GM15510 (cell line): ENCODE results near the gene SYVN1.

Experiments used
- POLR2A ChIP-seq: IDR thresholded peaks from 3 replicates; pipeline ENCODE4 v1.6.1; 2011; ENCODE audit warnings: borderline replicate concordance; ENCODE audit not compliant: insufficient read length; ENCODE audit errors: extremely low read depth

The SYVN1 gene

GRCh38 chr11:65124480-65125196 is 9.7 kb downstream of the SYVN1 start:
- no peak for TF ChIP-seq POLR2A

GRCh38 chr11:65121865-65122696 is 12.2 kb downstream of the SYVN1 start, which contains the start of the genes FAU and MRPL49:
FAU (minus strand) TSS chr11:65122134; CDS start chr11:65121813, 321 bp downstream.
MRPL49 (plus strand) TSS chr11:65122321; CDS start chr11:65122347, 26 bp downstream.
- peak; percentile 94 for TF ChIP-seq POLR2A

GRCh38 chr11:65121447-65121864 is 12.9 kb downstream of the SYVN1 start:
- no peak for TF ChIP-seq POLR2A

GRCh38 chr11:65120831-65121230 is 13.5 kb downstream of the SYVN1 start:
- no peak for TF ChIP-seq POLR2A

- no peak for TF ChIP-seq POLR2A
These were observed 14.7 kb downstream of the SYVN1 start for GRCh38 chr11:65119670-65119995.

- TF ChIP-seq POLR2A, result no peak
These were observed 16.1 kb downstream of the SYVN1 start for GRCh38 chr11:65118097-65118837.

GRCh38 chr11:65117206-65118096 is 16.9 kb downstream of the SYVN1 start, which contains the start of gene ZNHIT2:
ZNHIT2 (minus strand) TSS chr11:65117701; CDS start chr11:65117653, 48 bp downstream.
- peak; percentile 77 for TF ChIP-seq POLR2A

- peak; percentile 15 for TF ChIP-seq POLR2A
These were observed 17.7 kb downstream of the SYVN1 start for GRCh38 chr11:65116370-65117205.

- TF ChIP-seq POLR2A, result no peak
These were observed 18.8 kb downstream of the SYVN1 start for GRCh38 chr11:65115361-65116082.

- no peak for TF ChIP-seq POLR2A
These were observed 19.7 kb downstream of the SYVN1 start for GRCh38 chr11:65114538-65115171.

GRCh38 chr11:65113839-65114238 is 20.5 kb downstream of the SYVN1 start:
- TF ChIP-seq POLR2A, result no peak

- TF ChIP-seq POLR2A, result no peak
These were observed 21.0 kb downstream of the SYVN1 start for GRCh38 chr11:65113361-65113756.
